Skeletal muscle satellite cell (primary cell): ENCODE data around the gene LELP1.

ENCODE experiments used
- H3K27me3 ChIP-seq: 2 replicates; pipeline ENCODE4 v1.7.0; 2013; ENCODE audit warnings: low read length; ENCODE audit not compliant: control insufficient read depth, insufficient read depth
- H3K36me3 ChIP-seq: 2 replicates; pipeline ENCODE4 v1.7.0; 2013; ENCODE audit warnings: mild to moderate bottlenecking, control low read depth, low read length; ENCODE audit not compliant: insufficient read depth
- H3K4me1 ChIP-seq: 2 replicates; pipeline ENCODE4 v1.7.0; 2013; ENCODE audit warnings: low read length; ENCODE audit not compliant: control insufficient read depth, insufficient read depth
- H3K4me2 ChIP-seq: 2 replicates; pipeline ENCODE4 v1.7.0; 2013; ENCODE audit warnings: mild to moderate bottlenecking, low read length
- H3K4me3 ChIP-seq: 2 replicates; pipeline ENCODE4 v1.7.0; 2013; ENCODE audit warnings: low read length
- H3K9ac ChIP-seq: 2 replicates; pipeline ENCODE4 v1.7.0; 2013; ENCODE audit warnings: mild to moderate bottlenecking, low read depth, low read length, moderate library complexity
- H3K9me3 ChIP-seq: replicated peaks from 2 replicates; pipeline ENCODE4 v1.7.0; 2013; ENCODE audit warnings: mild to moderate bottlenecking, control low read depth, low read length

Gene LELP1

DNA sequence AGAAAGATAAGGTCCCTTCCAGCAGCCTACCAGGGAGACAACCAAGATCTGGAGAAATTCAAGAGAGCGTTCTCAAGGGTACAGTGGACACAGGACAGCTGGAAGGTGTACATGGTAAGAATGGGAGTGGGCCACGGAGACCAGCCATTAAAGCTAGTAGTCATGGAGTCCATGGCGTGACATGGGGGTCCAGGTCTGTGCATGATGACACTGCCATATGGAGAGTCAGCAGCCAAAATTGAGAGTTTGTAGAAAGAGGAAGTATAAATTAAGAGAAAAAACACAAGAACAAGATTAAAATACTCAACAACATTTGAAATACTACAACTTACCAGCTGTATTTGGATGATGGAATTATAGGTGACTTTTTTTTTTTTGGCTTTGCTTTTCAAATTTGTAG, 48.3 kb downstream of the LELP1 start:
- no peak overlapping the region for H3K4me2 ChIP-seq
- H3K4me3 ChIP-seq = no peak overlapping the region
- no peak overlapping the region for H3K9ac ChIP-seq
- H3K36me3 ChIP-seq = no peaks in the 10 kb centered on the region
- no peaks in the 10 kb centered on the region for H3K9me3 ChIP-seq
- H3K4me1 ChIP-seq = no peaks in the 10 kb centered on the region
- H3K27me3 ChIP-seq = no peaks in the 10 kb centered on the region

GRCh38 chr1:153251988-153252387, 48.8 kb downstream of the LELP1 start:
- Histone ChIP-seq H3K9ac (no peak overlapping the region), H3K4me2 (no peak overlapping the region), H3K4me1 (no peaks in the 10 kb centered on the region), H3K36me3 (no peaks in the 10 kb centered on the region), H3K9me3 (no peaks in the 10 kb centered on the region), H3K4me3 (no peak overlapping the region), H3K27me3 (no peaks in the 10 kb centered on the region)

- Histone ChIP-seq H3K9ac (no peak overlapping the region), H3K4me3 (no peak overlapping the region), H3K27me3 (no peaks in the 10 kb centered on the region)
Observed at GRCh38 chr1:153253076-153253475, 49.8 kb downstream of the LELP1 start.

GRCh38 chr1:153253693-153254092, 50.5 kb downstream of the LELP1 start:
- Histone ChIP-seq H3K4me3 (no peak overlapping the region), H3K4me2 (no peak overlapping the region), H3K9ac (no peak overlapping the region), H3K9me3 (no peaks in the 10 kb centered on the region), H3K27me3 (peaks cover 4% of the 10 kb centered on the region), H3K4me1 (no peaks in the 10 kb centered on the region), H3K36me3 (no peaks in the 10 kb centered on the region)

More at GRCh38 chr1:153253076-153253475, 49.8 kb downstream of the LELP1 start:
- no peaks in the 10 kb centered on the region for H3K4me1 ChIP-seq
- no peaks in the 10 kb centered on the region for H3K36me3 ChIP-seq
- H3K9me3 ChIP-seq = no peaks in the 10 kb centered on the region
- H3K4me2 ChIP-seq = no peak overlapping the region
